GM12891 (cell line): Measurements from ENCODE around the gene ACTR1A.

Source experiments
- PAX5 ChIP-seq: IDR thresholded peaks from 2 replicates; pipeline ENCODE4 v1.6.1; 2011; ENCODE audit warnings: low read length, moderate library complexity, mild to moderate bottlenecking; ENCODE audit not compliant: insufficient read depth, severe bottlenecking
- POLR2A ChIP-seq: IDR thresholded peaks from 2 replicates; pipeline ENCODE4 v1.6.1; 2011; ENCODE audit warnings: low read depth, low read length, control low read depth
- POLR2AphosphoS5 ChIP-seq: IDR thresholded peaks from 2 replicates; pipeline ENCODE4 v1.6.1; 2011; ENCODE audit warnings: low read depth, low read length, control low read depth
- POU2F2 ChIP-seq: IDR thresholded peaks from 2 replicates; pipeline ENCODE4 v1.6.1; 2011; ENCODE audit warnings: low read depth, mild to moderate bottlenecking, control low read depth, low read length, moderate library complexity
- SPI1 ChIP-seq: IDR thresholded peaks from 2 replicates; pipeline ENCODE4 v1.6.1; 2011; ENCODE audit warnings: low read depth, low read length, control low read depth
- TAF1 ChIP-seq: IDR thresholded peaks from 2 replicates; pipeline ENCODE4 v1.6.1; 2011; ENCODE audit warnings: low read depth, low read length, control low read depth

DNA sequence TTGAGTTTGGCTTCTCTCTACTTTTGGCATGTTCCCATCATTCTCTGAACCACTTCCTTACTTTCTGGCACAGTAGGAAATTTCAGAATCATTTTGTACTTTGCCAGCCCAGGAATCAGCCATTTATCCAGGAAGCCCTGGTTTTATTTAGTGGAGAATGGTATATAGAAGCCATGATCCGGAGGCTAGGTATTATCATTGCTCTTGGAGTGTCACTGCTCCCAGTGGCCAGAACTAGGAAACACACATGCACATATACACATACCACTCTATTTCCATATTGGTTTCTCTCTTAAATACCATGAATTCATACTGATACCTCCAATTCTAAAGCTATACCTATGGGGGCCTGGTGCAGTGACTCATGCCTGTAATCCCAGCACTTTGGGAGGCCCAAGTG lies 37.5 kb upstream of the ACTR1A start:
- TF ChIP-seq POLR2AphosphoS5: no peak
- no peak for TF ChIP-seq POLR2A
- no peak for TF ChIP-seq TAF1
- no peak for TF ChIP-seq POU2F2
- TF ChIP-seq SPI1: no peak
- no peak for TF ChIP-seq PAX5
